ENCODE data around the gene GRIK2. TPM values are rescaled to one million over a fixed set of nuclear protein-coding genes. Genes with fewer than 3 reads are reported as not detected.

GRIK2 gene
- total RNA-seq, 1 experiment from 2014 or later: 0.29 TPM

GRCh38 chr6:101401792-101402621 lies 8.5 kb downstream of the GRIK2 start:
- peaks cover 10% of the 10 kb centered on the region for H3K9me3 Mint-ChIP-seq (ENCODE audit: unreplicated experiment)
- H3K4me1 Mint-ChIP-seq (ENCODE audit: low read depth, unreplicated experiment): no peaks in the 10 kb centered on the region

GRCh38 chr6:101402622-101403031 lies 9.1 kb downstream of the GRIK2 start:
- no peaks in the 10 kb centered on the region for H3K4me1 Mint-ChIP-seq (ENCODE audit: low read depth, unreplicated experiment)
- ChIA-PET POLR2A (no interaction called here), CTCF (no interaction called here)
- no peak for TF ChIP-seq CTCF (IDR thresholded peaks at IDR 0.05; ENCODE audit: insufficient read depth in 1 of 2, low read depth in 1 of 2, low read length in 1 of 2, severe bottlenecking in 1 of 2, unreplicated experiment in 1 of 2)
- BruUV-seq (replicated peaks): no TSS peak
- peaks cover 4% of the 10 kb centered on the region for H3K27me3 Mint-ChIP-seq (ENCODE audit: insufficient read depth, unreplicated experiment)
- H3K36me3 ChIP-seq (ENCODE audit: control insufficient read depth, insufficient read depth, low read length): no peaks in the 10 kb centered on the region
- no peak overlapping the region for H3K27ac Mint-ChIP-seq (ENCODE audit: unreplicated experiment)
- H3K4me1 ChIP-seq: peaks cover 4% of the 10 kb centered on the region; the same call in 1 of the 2 replicates
- no peaks in the 10 kb centered on the region for H3K36me3 Mint-ChIP-seq (ENCODE audit: insufficient read depth, unreplicated experiment)
- H3K27me3 ChIP-seq (replicated peaks; ENCODE audit: control insufficient read depth, insufficient read depth, low read length): no peaks in the 10 kb centered on the region
- H3K9me3 Mint-ChIP-seq (ENCODE audit: unreplicated experiment): peaks cover 10% of the 10 kb centered on the region
- DNase-seq: no peak
- intact Hi-C loops (cut with micrococcal nuclease; ENCODE audit: unreplicated experiment): loop anchor here (5.0 to 10.0 kb wide), 3 partner anchors 85 to 360 kb away; no protein-coding TSS in a partner anchor
- H3K4me3 Mint-ChIP-seq (ENCODE audit: unreplicated experiment): no peak overlapping the region
- H3K4me3 ChIP-seq (ENCODE audit: low read depth, low read length): no peak overlapping the region
- no peaks in the 10 kb centered on the region for H3K9me3 ChIP-seq

More at GRCh38 chr6:101401792-101402621, 8.5 kb downstream of the GRIK2 start:
- Mint-ChIP-seq H3K36me3 (ENCODE audit: insufficient read depth, unreplicated experiment) (no peaks in the 10 kb centered on the region), H3K27ac (ENCODE audit: unreplicated experiment) (no peak overlapping the region), H3K4me3 (ENCODE audit: unreplicated experiment) (no peak overlapping the region), H3K27me3 (ENCODE audit: insufficient read depth, unreplicated experiment) (peaks cover 4% of the 10 kb centered on the region)
- H3K9me3 ChIP-seq: no peaks in the 10 kb centered on the region
- peaks cover 4% of the 10 kb centered on the region; the same call in 1 of the 2 replicates for H3K4me1 ChIP-seq
- BruUV-seq (replicated peaks): no TSS peak
- intact Hi-C loops (cut with micrococcal nuclease; ENCODE audit: unreplicated experiment): loop anchor here (5.0 to 10.0 kb wide), 3 partner anchors 85 to 360 kb away; no protein-coding TSS in a partner anchor
- H3K4me3 ChIP-seq (ENCODE audit: low read depth, low read length): no peak overlapping the region
- TF ChIP-seq CTCF (IDR thresholded peaks at IDR 0.05; ENCODE audit: insufficient read depth in 1 of 2, low read depth in 1 of 2, low read length in 1 of 2, severe bottlenecking in 1 of 2, unreplicated experiment in 1 of 2): no peak
- no peaks in the 10 kb centered on the region for H3K36me3 ChIP-seq (ENCODE audit: control insufficient read depth, insufficient read depth, low read length)
- H3K27me3 ChIP-seq (replicated peaks; ENCODE audit: control insufficient read depth, insufficient read depth, low read length): no peaks in the 10 kb centered on the region
- ChIA-PET CTCF (no interaction called here), POLR2A (no interaction called here)
- DNase-seq: no peak

- no peaks in the 10 kb centered on the region for H3K27me3 ChIP-seq (replicated peaks; ENCODE audit: control insufficient read depth, insufficient read depth, low read length)
These were observed 9.9 kb downstream of the GRIK2 start for GRCh38 chr6:101403216-101403945.

More at GRCh38 chr6:101403216-101403945, 9.9 kb downstream of the GRIK2 start:
- Mint-ChIP-seq H3K4me3 (ENCODE audit: unreplicated experiment) (no peak overlapping the region), H3K27me3 (ENCODE audit: insufficient read depth, unreplicated experiment) (peaks cover 4% of the 10 kb centered on the region), H3K27ac (ENCODE audit: unreplicated experiment) (no peak overlapping the region), H3K36me3 (ENCODE audit: insufficient read depth, unreplicated experiment) (no peaks in the 10 kb centered on the region), H3K9me3 (ENCODE audit: unreplicated experiment) (peaks cover 10% of the 10 kb centered on the region), H3K4me1 (ENCODE audit: low read depth, unreplicated experiment) (no peaks in the 10 kb centered on the region)
- TF ChIP-seq CTCF (IDR thresholded peaks at IDR 0.05; ENCODE audit: insufficient read depth in 1 of 2, low read depth in 1 of 2, low read length in 1 of 2, severe bottlenecking in 1 of 2, unreplicated experiment in 1 of 2): no peak
- Histone ChIP-seq H3K4me3 (ENCODE audit: low read depth, low read length) (no peak overlapping the region), H3K36me3 (ENCODE audit: control insufficient read depth, insufficient read depth, low read length) (no peaks in the 10 kb centered on the region), H3K4me1 (peaks cover 4% of the 10 kb centered on the region; the same call in 1 of the 2 replicates), H3K9me3 (no peaks in the 10 kb centered on the region)
- CTCF ChIA-PET: no interaction called here
- POLR2A ChIA-PET: no interaction called here
- peak; percentile 23 to 53 for DNase-seq
- intact Hi-C loops (cut with micrococcal nuclease; ENCODE audit: unreplicated experiment): loop anchor here (5.0 to 10.0 kb wide), 3 partner anchors 84 to 359 kb away; no protein-coding TSS in a partner anchor
- BruUV-seq (replicated peaks): no TSS peak
